Measurements from ENCODE around the gene GLRA1.

- no peak for TF ChIP-seq POLR2AphosphoS5 (IDR thresholded peaks at IDR 0.05; ENCODE audit: low read depth, low read length)
- TF ChIP-seq CTCF (IDR thresholded peaks at IDR 0.05) = no peak
- TF ChIP-seq SIN3A (IDR thresholded peaks at IDR 0.05; ENCODE audit: borderline replicate concordance, insufficient read depth, low read depth, low read length) = no peak
- no peak for TF ChIP-seq TCF7L2 (IDR thresholded peaks at IDR 0.05; ENCODE audit: low read depth, low read length)
- TF ChIP-seq, protein P1, sequence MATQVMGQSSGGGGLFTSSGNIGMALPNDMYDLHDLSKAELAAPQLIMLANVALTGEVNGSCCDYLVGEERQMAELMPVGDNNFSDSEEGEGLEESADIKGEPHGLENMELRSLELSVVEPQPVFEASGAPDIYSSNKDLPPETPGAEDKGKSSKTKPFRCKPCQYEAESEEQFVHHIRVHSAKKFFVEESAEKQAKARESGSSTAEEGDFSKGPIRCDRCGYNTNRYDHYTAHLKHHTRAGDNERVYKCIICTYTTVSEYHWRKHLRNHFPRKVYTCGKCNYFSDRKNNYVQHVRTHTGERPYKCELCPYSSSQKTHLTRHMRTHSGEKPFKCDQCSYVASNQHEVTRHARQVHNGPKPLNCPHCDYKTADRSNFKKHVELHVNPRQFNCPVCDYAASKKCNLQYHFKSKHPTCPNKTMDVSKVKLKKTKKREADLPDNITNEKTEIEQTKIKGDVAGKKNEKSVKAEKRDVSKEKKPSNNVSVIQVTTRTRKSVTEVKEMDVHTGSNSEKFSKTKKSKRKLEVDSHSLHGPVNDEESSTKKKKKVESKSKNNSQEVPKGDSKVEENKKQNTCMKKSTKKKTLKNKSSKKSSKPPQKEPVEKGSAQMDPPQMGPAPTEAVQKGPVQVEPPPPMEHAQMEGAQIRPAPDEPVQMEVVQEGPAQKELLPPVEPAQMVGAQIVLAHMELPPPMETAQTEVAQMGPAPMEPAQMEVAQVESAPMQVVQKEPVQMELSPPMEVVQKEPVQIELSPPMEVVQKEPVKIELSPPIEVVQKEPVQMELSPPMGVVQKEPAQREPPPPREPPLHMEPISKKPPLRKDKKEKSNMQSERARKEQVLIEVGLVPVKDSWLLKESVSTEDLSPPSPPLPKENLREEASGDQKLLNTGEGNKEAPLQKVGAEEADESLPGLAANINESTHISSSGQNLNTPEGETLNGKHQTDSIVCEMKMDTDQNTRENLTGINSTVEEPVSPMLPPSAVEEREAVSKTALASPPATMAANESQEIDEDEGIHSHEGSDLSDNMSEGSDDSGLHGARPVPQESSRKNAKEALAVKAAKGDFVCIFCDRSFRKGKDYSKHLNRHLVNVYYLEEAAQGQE (IDR thresholded peaks at IDR 0.05; ENCODE audit: insufficient read depth in 1 of 2, low read depth in 2 of 2, low read length in 1 of 2) = no peak
Observed at GRCh38 chr5:151781201-151781600, 143.4 kb downstream of the GLRA1 start.
